Naive thymus-derived CD8-positive, alpha-beta T cell (primary cell): ENCODE results near the gene NEK8. TPM values are rescaled to one million over a fixed set of nuclear protein-coding genes. Genes with fewer than 3 reads are reported as not detected.

ENCODE experiments used
- ATAC-seq, 2 donors: fragments of 150-1000 bp; cut with Tn5 transposase in 1 of 2; sonication (Bioruptor Pico), chemical (Tn5 transposase) in 1 of 2; 1 replicate in 1 of 2; 2 replicates in 1 of 2; pipeline ENCODE4 v1.10.0; 2021; ENCODE audit warnings: mild to moderate bottlenecking in 2 of 2, moderate library complexity in 2 of 2
- POLR2A ChIA-PET: fragments of 350-600 bp; sonication (Branson Sonifier 250); formaldehyde crosslinking; loops from one replicate; lab custom pipeline; 2021; ENCODE audit warnings: antibody characterized with exemption; lab: Charles Lee
- DNase-seq, 10 donors: peaks; one replicate each; pipeline versions ENCODE4 v3.0.0 to v3.0.0-alpha.2; 2020 to 2022
- H3K27ac Mint-ChIP-seq, 10 donors: one replicate each; pipeline ENCODE4 v1.8.0; 2020 to 2022; ENCODE audit warnings: mild to moderate bottlenecking in 10 of 10, mixed read lengths in 10 of 10, moderate library complexity in 4 of 10, inconsistent platforms in 1 of 10
- H3K27me3 Mint-ChIP-seq, 5 donors: one replicate each; pipeline ENCODE4 v1.8.0; 2021 to 2022; ENCODE audit warnings: mixed read lengths in 5 of 5
- H3K36me3 Mint-ChIP-seq, 3 donors: one replicate each; pipeline ENCODE4 v1.8.0; 2020 to 2022; ENCODE audit warnings: mixed read lengths in 3 of 3, mild to moderate bottlenecking in 2 of 3, inconsistent platforms in 1 of 3
- H3K4me1 Mint-ChIP-seq, 4 donors: one replicate each; pipeline ENCODE4 v1.8.0; 2021 to 2022; ENCODE audit warnings: mixed read lengths in 4 of 4
- H3K4me3 Mint-ChIP-seq, 10 donors: one replicate each; pipeline ENCODE4 v1.8.0; 2020 to 2022; ENCODE audit warnings: mild to moderate bottlenecking in 10 of 10, mixed read lengths in 10 of 10, moderate library complexity in 6 of 10, inconsistent platforms in 1 of 10
- H3K9me3 Mint-ChIP-seq, 9 donors: one replicate each; pipeline ENCODE4 v1.8.0; 2020 to 2022; ENCODE audit warnings: mixed read lengths in 9 of 9, mild to moderate bottlenecking in 3 of 9, inconsistent platforms in 1 of 9, moderate library complexity in 1 of 9
- polyA plus RNA-seq, 3 donors: library from polyadenylated mRNA; unstranded; fragments of 300-500 nt; fragmentation: Illumina TruSeq; gene quantifications; one replicate each; pipeline ENCODE4 v1.2.3, GENCODE V29; 2021
- total RNA-seq, 8 experiments: library from RNA in 2 of 8; stranded (reverse) in 2 of 8; gene quantifications; one replicate each; pipeline ENCODE4 v1.2.3 and lab custom pipeline; 2021 to 2026

Gene NEK8
- total RNA-seq = 10 to 100 TPM; 12.8 to 15.1 TPM
- 1 to 10 TPM; 3.2 to 4.0 (median 3.4) TPM for polyA plus RNA-seq
- total RNA-seq (lab: John Stamatoyannopoulos, UW) = 7.4 to 20.0 (median 14.9) reads per million in 6 experiments

- Mint-ChIP-seq H3K4me3 (peak within 1 kb of the TSS; percentile 95 to 100 (median 98)), H3K27ac (peak within 1 kb of the TSS; percentile 96 to 100 (median 99)), H3K36me3 (peaks cover under 1 to 19% (median 5%) of the 10 kb centered on the region in 3 donors), H3K27me3 (no peaks in the 10 kb centered on the region), H3K9me3 (no peaks in the 10 kb centered on the region), H3K4me1 (peaks cover 18 to 48% (median 41%) of the 10 kb centered on the region in 4 donors)
- POLR2A ChIA-PET = interaction anchor here (0.5 to 7.5 kb wide), 21 partner anchors 9 to 889 kb away, joined by 3 to 365 read pairs (median 6); partner anchors contain the start of genes BLTP2, DHRS13, FAM222B and FLOT2
- ATAC-seq = peak; percentile 62 to 70
- peak; percentile 92 to 99 (median 97) for DNase-seq
Observed at GRCh38 chr17:28728364-28729200, at the start of gene NEK8. TSS of gene NEK8 (plus strand) at chr17:28728788. CDS start at chr17:28728814, 26 bp downstream.

GRCh38 chr17:28682655-28683054, 45.9 kb upstream of the NEK8 start:
- DNase-seq (no peak), ATAC-seq (no peak)
- Mint-ChIP-seq H3K4me3 (no peak overlapping the region), H3K9me3 (no peaks in the 10 kb centered on the region), H3K27ac (no peak overlapping the region), H3K4me1 (no peaks in the 10 kb centered on the region), H3K27me3 (no peaks in the 10 kb centered on the region), H3K36me3 (peaks cover 8 to 96% (median 38%) of the 10 kb centered on the region in 3 donors)
- POLR2A ChIA-PET = no interaction called here

GRCh38 chr17:28684963-28685362, 43.6 kb upstream of the NEK8 start:
- ATAC-seq (no peak), DNase-seq (no peak)
- H3K4me3 Mint-ChIP-seq = no peak overlapping the region
- H3K9me3 Mint-ChIP-seq = no peaks in the 10 kb centered on the region
- peak overlapping the region in 1 of 10 donors; percentile 63 for H3K27ac Mint-ChIP-seq
- POLR2A ChIA-PET = no interaction called here
- no peaks in the 10 kb centered on the region for H3K4me1 Mint-ChIP-seq
- H3K27me3 Mint-ChIP-seq = no peaks in the 10 kb centered on the region
- H3K36me3 Mint-ChIP-seq = peaks cover 19 to 98% (median 47%) of the 10 kb centered on the region in 3 donors

GRCh38 chr17:28685366-28685765, 43.2 kb upstream of the NEK8 start:
- POLR2A ChIA-PET = no interaction called here
- ATAC-seq (no peak), DNase-seq (no peak)
- Mint-ChIP-seq H3K27me3 (no peaks in the 10 kb centered on the region), H3K9me3 (no peaks in the 10 kb centered on the region), H3K4me3 (no peak overlapping the region), H3K4me1 (no peaks in the 10 kb centered on the region), H3K36me3 (peaks cover 21 to 98% (median 51%) of the 10 kb centered on the region in 3 donors), H3K27ac (no peak overlapping the region)

GRCh38 chr17:28686296-28686695, 42.3 kb upstream of the NEK8 start:
- Mint-ChIP-seq H3K27me3 (no peaks in the 10 kb centered on the region), H3K27ac (peak overlapping the region in 1 of 10 donors; percentile 46), H3K4me3 (no peak overlapping the region), H3K4me1 (no peaks in the 10 kb centered on the region), H3K36me3 (peaks cover 21 to 98% (median 51%) of the 10 kb centered on the region in 3 donors), H3K9me3 (no peaks in the 10 kb centered on the region)
- ATAC-seq = no peak
- DNase-seq = no peak
- POLR2A ChIA-PET = no interaction called here

- Mint-ChIP-seq H3K36me3 (peaks cover 21 to 98% (median 48%) of the 10 kb centered on the region in 3 donors), H3K27ac (peak overlapping the region in 1 of 10 donors; percentile 25), H3K27me3 (no peaks in the 10 kb centered on the region), H3K4me1 (no peaks in the 10 kb centered on the region), H3K9me3 (no peaks in the 10 kb centered on the region), H3K4me3 (no peak overlapping the region)
- POLR2A ChIA-PET = no interaction called here
- ATAC-seq = no peak
- no peak for DNase-seq
Observed at GRCh38 chr17:28688481-28688880, 40.1 kb upstream of the NEK8 start.

GRCh38 chr17:28689011-28689410, 39.6 kb upstream of the NEK8 start:
- DNase-seq (no peak), ATAC-seq (no peak)
- Mint-ChIP-seq H3K36me3 (peaks cover 21 to 99% (median 50%) of the 10 kb centered on the region in 3 donors), H3K4me1 (no peaks in the 10 kb centered on the region), H3K27me3 (no peaks in the 10 kb centered on the region), H3K4me3 (no peak overlapping the region), H3K27ac (peak overlapping the region in 1 of 10 donors; percentile 25), H3K9me3 (no peaks in the 10 kb centered on the region)
- POLR2A ChIA-PET = no interaction called here

GRCh38 chr17:28693869-28694268, 34.7 kb upstream of the NEK8 start:
- Mint-ChIP-seq H3K27ac (peak overlapping the region in 2 of 10 donors; percentile 51 to 58), H3K36me3 (peaks cover 8 to 100% (median 22%) of the 10 kb centered on the region in 3 donors), H3K4me3 (no peak overlapping the region), H3K9me3 (no peaks in the 10 kb centered on the region), H3K4me1 (no peaks in the 10 kb centered on the region), H3K27me3 (no peaks in the 10 kb centered on the region)
- DNase-seq (peak in 1 of 10 donors; percentile 15), ATAC-seq (no peak)
- POLR2A ChIA-PET = no interaction called here

GRCh38 chr17:28698253-28698941, 30.2 kb upstream of the NEK8 start:
- Mint-ChIP-seq H3K36me3 (peaks cover 0 to 94% (median 7%) of the 10 kb centered on the region in 3 donors), H3K4me3 (no peak overlapping the region), H3K27ac (peak overlapping the region in 3 of 10 donors; percentile 2 to 83 (median 77)), H3K27me3 (no peaks in the 10 kb centered on the region), H3K9me3 (no peaks in the 10 kb centered on the region), H3K4me1 (peaks cover 0 to 3% (median 0%) of the 10 kb centered on the region in 4 donors)
- ATAC-seq = no peak
- POLR2A ChIA-PET = no interaction called here
- no peak for DNase-seq

- POLR2A ChIA-PET = no interaction called here
- H3K4me3 Mint-ChIP-seq = no peak overlapping the region
- peaks cover 0 to 83% (median 0%) of the 10 kb centered on the region in 3 donors for H3K36me3 Mint-ChIP-seq
- H3K4me1 Mint-ChIP-seq = peaks cover 0 to 3% (median 0%) of the 10 kb centered on the region in 4 donors
- no peaks in the 10 kb centered on the region for H3K27me3 Mint-ChIP-seq
- no peaks in the 10 kb centered on the region for H3K9me3 Mint-ChIP-seq
- DNase-seq (no peak), ATAC-seq (no peak)
- H3K27ac Mint-ChIP-seq = no peak overlapping the region
Observed at GRCh38 chr17:28700278-28700677, 28.3 kb upstream of the NEK8 start.

- POLR2A ChIA-PET = no interaction called here
- Mint-ChIP-seq H3K4me1 (peaks cover 0 to 3% (median 0%) of the 10 kb centered on the region in 4 donors), H3K27ac (peak overlapping the region in 3 of 10 donors; percentile 20 to 53 (median 24)), H3K9me3 (no peaks in the 10 kb centered on the region), H3K27me3 (no peaks in the 10 kb centered on the region), H3K4me3 (no peak overlapping the region), H3K36me3 (peaks cover 0 to 76% (median 0%) of the 10 kb centered on the region in 3 donors)
- ATAC-seq (no peak), DNase-seq (no peak)
Observed at GRCh38 chr17:28700830-28701492, 27.6 kb upstream of the NEK8 start.

GRCh38 chr17:28702026-28702751, 26.4 kb upstream of the NEK8 start:
- H3K27ac Mint-ChIP-seq = peak overlapping the region in 5 of 10 donors; percentile 37 to 80 (median 45)

More at GRCh38 chr17:28702026-28702751, 26.4 kb upstream of the NEK8 start:
- DNase-seq (no peak), ATAC-seq (no peak)
- POLR2A ChIA-PET = interaction anchor here (1.7 kb wide), 1 partner anchor 9 kb away, joined by 8 read pairs; the partner anchor contains the start of gene PROCA1
- H3K4me3 Mint-ChIP-seq = no peak overlapping the region
- H3K9me3 Mint-ChIP-seq = no peaks in the 10 kb centered on the region
- H3K27me3 Mint-ChIP-seq = no peaks in the 10 kb centered on the region
- H3K36me3 Mint-ChIP-seq = peaks cover 0 to 64% (median 0%) of the 10 kb centered on the region in 3 donors
- peaks cover 0 to 3% (median under 1%) of the 10 kb centered on the region in 4 donors for H3K4me1 Mint-ChIP-seq
